Ishikawa (cell line): ENCODE data around the gene MAGI2.

Experiments used
- CEBPB ChIP-seq: IDR thresholded peaks from 2 replicates; pipeline ENCODE4 v1.6.1; 2012
- CREB1 ChIP-seq: IDR thresholded peaks from 2 replicates; pipeline ENCODE4 v1.6.1; 2012; ENCODE audit warnings: low read depth
- EGR1 ChIP-seq: IDR thresholded peaks from 2 replicates; pipeline ENCODE4 v1.6.1; 2012
- EP300 ChIP-seq: IDR thresholded peaks from 2 replicates; pipeline ENCODE4 v1.6.1; 2012; ENCODE audit warnings: borderline replicate concordance
- FOXM1 ChIP-seq: IDR thresholded peaks from 2 replicates; pipeline ENCODE4 v1.6.1; 2012; ENCODE audit warnings: low read depth, borderline replicate concordance
- RAD21 ChIP-seq: IDR thresholded peaks from 2 replicates; pipeline ENCODE4 v1.6.1; 2012; ENCODE audit warnings: low read depth
- TAF1 ChIP-seq: IDR thresholded peaks from 2 replicates; pipeline ENCODE4 v1.6.1; 2012; ENCODE audit warnings: low read depth, mild to moderate bottlenecking
- TCF12 ChIP-seq: IDR thresholded peaks from 2 replicates; pipeline ENCODE4 v1.6.1; 2012; ENCODE audit warnings: low read depth
- TEAD4 ChIP-seq: IDR thresholded peaks from 2 replicates; pipeline ENCODE4 v1.6.1; 2012
- YY1 ChIP-seq: IDR thresholded peaks from 2 replicates; pipeline ENCODE4 v1.6.1; 2012; ENCODE audit warnings: low read depth
- TF ChIP-seq, protein P1 (sequence below): IDR thresholded peaks from 2 replicates; pipeline ENCODE4 v1.6.1; 2012
- TF ChIP-seq, protein P2 (sequence below): IDR thresholded peaks from 2 replicates; pipeline ENCODE4 v1.6.1; 2012; ENCODE audit warnings: low read depth, mild to moderate bottlenecking
- TF ChIP-seq, protein P3 (sequence below): IDR thresholded peaks from 2 replicates; pipeline ENCODE4 v1.6.1; 2012

DNA sequence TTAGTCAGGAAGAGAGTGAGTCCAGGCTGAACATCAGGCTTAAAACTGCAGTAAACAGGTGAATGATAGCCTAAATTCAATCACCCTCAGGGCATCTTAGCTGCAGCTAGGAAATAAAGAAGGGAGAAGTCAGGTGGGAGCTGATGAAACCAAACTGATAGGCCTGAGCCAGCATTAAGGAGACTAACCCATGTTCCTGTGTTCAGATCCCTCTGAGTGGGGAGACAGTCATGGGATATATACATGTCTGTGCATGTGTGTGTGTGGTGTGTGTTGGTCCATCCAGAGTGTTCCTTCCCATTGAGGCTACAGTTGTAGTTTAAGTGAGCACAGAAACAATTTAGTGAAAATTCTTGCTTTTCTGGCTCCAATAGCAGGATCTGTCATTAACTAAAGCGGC is 1174.0 kb downstream of the MAGI2 start:
- TF ChIP-seq TAF1 (no peak), CEBPB (no peak), TEAD4 (no peak), YY1 (no peak), FOXM1 (no peak), EP300 (no peak), RAD21 (no peak), EGR1 (no peak), CREB1 (no peak), TCF12 (no peak)
- TF ChIP-seq, protein P1, sequence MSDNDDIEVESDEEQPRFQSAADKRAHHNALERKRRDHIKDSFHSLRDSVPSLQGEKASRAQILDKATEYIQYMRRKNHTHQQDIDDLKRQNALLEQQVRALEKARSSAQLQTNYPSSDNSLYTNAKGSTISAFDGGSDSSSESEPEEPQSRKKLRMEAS = no peak
- TF ChIP-seq, protein P2, sequence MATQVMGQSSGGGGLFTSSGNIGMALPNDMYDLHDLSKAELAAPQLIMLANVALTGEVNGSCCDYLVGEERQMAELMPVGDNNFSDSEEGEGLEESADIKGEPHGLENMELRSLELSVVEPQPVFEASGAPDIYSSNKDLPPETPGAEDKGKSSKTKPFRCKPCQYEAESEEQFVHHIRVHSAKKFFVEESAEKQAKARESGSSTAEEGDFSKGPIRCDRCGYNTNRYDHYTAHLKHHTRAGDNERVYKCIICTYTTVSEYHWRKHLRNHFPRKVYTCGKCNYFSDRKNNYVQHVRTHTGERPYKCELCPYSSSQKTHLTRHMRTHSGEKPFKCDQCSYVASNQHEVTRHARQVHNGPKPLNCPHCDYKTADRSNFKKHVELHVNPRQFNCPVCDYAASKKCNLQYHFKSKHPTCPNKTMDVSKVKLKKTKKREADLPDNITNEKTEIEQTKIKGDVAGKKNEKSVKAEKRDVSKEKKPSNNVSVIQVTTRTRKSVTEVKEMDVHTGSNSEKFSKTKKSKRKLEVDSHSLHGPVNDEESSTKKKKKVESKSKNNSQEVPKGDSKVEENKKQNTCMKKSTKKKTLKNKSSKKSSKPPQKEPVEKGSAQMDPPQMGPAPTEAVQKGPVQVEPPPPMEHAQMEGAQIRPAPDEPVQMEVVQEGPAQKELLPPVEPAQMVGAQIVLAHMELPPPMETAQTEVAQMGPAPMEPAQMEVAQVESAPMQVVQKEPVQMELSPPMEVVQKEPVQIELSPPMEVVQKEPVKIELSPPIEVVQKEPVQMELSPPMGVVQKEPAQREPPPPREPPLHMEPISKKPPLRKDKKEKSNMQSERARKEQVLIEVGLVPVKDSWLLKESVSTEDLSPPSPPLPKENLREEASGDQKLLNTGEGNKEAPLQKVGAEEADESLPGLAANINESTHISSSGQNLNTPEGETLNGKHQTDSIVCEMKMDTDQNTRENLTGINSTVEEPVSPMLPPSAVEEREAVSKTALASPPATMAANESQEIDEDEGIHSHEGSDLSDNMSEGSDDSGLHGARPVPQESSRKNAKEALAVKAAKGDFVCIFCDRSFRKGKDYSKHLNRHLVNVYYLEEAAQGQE = no peak
- TF ChIP-seq, protein P3, sequence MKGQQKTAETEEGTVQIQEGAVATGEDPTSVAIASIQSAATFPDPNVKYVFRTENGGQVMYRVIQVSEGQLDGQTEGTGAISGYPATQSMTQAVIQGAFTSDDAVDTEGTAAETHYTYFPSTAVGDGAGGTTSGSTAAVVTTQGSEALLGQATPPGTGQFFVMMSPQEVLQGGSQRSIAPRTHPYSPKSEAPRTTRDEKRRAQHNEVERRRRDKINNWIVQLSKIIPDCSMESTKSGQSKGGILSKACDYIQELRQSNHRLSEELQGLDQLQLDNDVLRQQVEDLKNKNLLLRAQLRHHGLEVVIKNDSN = no peak
